AG08396 (cell line): Measurements from ENCODE around the gene PM20D1.
"Not testable (repeated sequence)": the region's sequence is repeated elsewhere in the genome, so short reads cannot be mapped to it uniquely, and the experiment has no call there.

Experiments
- DNase-seq: peaks from one replicate; pipeline ENCODE4 v3.0.0; 2012; ENCODE audit warnings: low spot score, mixed read lengths

PM20D1 gene, protein sequence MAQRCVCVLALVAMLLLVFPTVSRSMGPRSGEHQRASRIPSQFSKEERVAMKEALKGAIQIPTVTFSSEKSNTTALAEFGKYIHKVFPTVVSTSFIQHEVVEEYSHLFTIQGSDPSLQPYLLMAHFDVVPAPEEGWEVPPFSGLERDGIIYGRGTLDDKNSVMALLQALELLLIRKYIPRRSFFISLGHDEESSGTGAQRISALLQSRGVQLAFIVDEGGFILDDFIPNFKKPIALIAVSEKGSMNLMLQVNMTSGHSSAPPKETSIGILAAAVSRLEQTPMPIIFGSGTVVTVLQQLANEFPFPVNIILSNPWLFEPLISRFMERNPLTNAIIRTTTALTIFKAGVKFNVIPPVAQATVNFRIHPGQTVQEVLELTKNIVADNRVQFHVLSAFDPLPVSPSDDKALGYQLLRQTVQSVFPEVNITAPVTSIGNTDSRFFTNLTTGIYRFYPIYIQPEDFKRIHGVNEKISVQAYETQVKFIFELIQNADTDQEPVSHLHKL

DNA sequence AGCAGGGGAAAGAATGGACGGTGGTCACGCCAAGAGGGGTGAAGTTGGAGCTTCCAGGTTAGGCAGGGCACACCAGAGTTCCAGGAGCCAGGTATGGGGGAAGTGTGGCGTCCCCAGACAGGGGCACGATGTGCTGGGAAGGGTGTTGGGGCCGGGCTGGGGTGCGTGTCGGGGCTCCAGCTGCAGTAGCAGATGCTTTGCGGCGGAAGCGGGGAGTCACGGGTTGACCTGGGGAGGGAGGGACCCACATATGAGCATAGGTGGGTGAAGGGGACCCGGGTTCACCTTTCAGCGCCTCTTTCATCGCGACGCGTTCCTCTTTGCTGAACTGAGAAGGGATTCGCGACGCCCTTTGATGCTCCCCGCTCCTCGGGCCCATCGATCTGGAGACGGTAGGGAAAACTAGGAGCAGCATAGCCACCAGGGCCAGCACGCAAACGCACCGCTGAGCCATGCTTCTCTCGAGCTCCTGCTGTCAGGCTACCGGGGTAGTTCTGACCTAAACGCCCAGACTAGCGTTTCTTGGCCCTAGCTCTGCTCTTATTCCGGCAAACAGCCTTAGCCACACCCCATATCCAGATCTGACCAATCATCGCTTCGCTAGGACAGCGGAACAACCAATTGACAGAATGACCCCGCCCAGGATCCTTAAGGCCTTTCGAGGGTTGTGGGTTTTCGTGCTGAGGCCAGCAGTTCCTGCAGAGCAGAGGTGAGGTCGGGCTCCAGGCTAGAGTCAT is at the start of gene PM20D1:
Gene PM20D1, minus strand, starts transcription at position 514 of the 737 bp plus-strand sequence. Its CDS starts 60 bp downstream, at position 454.
- DNase-seq: peak; percentile 87

DNA sequence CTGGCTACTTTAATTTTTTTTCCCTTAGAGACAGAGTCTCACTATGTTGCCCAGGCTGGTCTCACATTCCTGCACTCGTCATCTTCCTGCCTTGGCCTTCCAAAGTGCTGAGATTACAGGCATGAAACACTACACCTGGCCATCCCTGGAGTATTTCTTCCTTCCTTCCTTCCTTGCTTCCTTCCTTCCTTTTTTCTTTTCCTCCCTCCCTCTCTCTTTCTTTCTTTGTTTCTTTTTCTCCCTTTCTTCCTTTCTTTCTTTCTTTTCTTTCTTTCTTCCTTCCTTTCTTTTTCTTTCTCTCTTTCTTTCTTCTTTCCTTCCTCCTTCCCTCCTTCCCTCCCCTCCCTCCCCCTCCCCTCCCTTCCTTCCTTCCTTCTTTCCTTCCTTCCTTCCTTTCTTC is 46.4 kb upstream of the PM20D1 start:
- DNase-seq: no peak

DNA sequence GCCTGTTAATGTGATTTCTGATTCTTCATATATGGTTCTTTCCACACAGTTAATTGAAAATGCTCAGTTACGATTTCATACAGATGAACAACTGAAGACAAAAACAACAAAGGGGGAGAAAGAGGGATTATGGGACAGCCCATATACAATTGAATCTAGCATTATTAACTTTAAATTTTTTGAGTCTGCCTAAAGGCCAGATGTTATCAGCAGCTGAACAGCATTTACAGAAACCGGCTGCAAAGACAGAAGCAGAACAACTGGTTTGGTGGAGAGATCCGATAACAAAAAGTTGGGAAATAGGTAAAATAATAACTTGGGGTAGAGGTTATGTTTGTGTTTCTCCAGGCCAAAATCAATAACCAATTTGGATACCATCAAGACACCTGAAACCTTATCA is 44.2 kb upstream of the PM20D1 start:
- DNase-seq: not testable (repeated sequence)

DNA sequence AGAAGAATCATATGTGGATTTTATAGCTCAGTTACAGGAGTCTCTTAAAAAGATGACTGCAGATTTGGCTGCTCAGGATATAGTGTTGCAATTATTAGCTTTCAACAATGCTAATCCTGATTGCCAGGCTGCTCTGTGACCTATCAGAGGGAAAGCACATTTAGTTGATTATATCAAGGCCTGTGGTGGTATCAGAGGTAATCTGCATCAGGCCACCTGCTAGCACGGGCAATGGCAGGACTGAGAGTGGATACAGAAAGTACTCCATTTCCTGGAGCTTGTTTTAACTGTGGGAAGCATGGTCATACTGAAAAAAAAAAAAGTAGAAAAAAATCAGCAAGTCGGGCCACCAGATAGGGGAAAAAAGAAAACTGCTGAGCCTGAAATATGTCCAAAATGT is 42.2 kb upstream of the PM20D1 start:
- not testable (repeated sequence) for DNase-seq

DNA sequence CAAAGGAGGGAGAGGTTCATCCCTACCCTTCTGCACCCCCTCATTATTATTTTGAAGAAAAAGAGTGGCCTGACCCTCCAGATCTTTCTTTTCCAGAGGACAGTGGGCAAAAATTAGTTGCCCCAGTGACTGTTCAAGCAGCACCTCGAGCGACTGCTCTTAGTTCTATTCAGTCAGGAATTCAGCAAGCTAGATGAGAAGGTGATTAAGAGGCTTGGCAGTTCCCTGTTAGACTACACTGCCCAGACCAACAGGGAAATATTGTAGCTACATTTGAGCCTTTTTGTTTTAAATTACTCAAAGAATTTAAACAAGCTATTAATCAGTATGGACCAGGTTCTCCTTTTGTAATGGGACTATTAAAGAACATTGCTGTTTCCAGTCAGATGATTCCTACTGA is 41.5 kb upstream of the PM20D1 start:
- DNase-seq: not testable (repeated sequence)

DNA sequence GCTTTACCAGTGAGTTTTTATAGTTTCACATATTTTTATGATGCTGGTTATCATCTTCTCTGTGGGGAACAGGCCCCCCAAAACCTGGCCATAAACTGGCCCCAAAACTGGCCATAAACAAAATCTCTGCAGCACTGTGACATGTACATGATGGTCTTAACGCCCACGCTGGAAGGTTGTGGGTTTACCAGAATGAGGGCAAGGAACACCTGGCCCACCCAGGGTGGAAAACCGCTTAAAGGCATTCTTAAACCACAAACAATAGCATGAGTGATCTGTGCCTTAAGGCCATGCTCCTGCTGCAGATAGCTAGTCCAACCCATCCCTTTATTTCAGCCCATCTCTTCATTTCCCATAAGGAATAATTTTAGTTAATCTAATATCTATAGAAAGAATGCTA is 40.7 kb upstream of the PM20D1 start:
- DNase-seq: not testable (repeated sequence)

DNA sequence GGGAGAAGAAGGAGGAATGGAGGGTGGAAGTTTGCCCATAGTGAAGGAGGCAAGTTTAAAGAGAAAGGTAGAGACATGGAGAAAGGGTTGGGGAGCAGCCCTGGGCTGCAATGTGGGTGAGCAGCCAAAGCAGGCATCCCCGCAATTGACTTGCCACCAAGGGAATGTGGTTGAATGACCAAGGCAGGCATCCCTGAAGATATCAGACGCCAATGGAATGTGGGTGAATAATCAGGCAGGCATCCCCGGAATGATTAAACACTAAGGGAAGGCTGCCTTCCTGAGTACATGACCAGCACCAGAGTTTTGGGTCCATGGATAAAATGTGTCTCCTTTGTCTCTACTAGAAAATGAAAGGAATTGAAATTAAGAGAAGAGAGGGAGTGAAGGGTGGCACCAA is 39.8 kb upstream of the PM20D1 start:
- peak; percentile 56 for DNase-seq

DNA sequence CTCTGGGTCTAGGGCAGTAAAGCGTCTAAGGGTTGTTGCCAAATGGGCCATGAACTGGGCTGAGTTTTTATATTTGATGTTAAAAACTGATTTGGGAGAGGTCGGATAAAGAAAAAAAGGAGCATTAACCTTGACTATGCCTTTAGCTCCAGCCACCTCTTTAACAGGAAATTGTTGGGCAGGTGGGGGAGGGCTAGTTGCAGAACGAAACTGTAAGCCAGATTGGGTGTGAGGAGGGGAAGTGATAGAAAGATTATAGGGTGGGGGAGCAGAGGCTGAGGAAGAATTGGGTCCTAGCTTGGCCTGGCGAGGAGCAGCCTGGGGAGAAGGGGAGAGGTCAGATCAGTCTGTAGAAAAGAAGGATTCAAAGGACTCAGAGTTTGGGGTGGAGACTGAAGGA is 39.1 kb upstream of the PM20D1 start:
- DNase-seq: not testable (repeated sequence)

DNA sequence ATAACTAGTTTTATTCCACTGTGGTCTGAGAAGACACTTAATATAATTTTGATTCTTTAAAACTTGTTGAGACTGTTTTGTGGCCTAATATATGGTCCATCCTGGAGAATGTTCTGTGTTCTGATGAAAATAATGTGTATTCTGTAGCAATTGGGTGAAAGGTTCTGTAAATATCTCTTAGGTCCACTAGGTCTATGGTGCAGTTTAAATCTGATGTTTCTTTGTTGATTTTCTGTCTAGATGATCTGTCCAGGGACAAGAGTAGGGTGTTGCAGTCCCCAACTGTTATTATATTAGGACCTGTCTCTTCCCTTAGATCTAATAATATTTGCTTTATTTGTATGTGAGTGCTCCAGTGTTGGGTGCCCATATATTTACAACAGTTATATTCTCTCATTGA is 33.9 kb upstream of the PM20D1 start:
- DNase-seq: no peak

DNA sequence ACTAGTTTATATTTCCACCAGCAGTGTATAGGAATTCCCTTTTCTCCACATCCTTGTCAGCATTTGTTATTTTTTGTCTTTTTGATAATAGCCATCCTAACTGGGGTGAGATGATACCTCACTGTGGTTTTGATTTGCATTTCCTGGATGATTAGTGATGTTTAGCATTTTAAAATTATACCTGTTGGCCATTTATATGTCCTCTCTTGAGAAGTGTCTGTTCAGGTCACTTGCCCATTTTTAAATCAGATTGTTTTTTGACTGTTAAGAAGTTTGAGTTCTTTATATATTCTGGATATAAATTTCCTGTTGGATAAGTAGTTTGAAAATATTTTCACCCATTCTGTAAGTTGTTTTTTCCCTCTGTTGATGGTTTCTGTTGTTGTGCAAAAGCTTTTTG is 31.0 kb upstream of the PM20D1 start:
- no peak for DNase-seq

DNA sequence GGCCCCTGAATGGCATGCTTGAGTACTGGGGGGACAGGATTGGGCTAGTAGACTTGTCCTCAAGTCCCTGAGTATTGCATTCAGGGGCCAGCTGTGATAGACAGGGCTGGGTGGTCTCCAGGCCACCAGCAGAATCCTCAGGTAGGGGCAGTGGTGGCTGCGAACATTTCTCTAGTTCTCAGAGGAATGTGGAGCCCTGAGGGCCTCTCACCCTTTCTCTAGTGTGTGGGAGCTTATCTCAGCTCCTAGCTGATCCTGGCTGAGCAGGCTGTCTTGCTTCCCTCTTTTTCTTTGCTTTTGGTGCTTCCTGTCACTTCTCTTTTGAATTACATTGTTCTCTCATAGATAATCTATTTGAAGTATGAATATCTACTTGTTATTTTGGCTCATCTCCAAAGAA is 30.0 kb upstream of the PM20D1 start:
- no peak for DNase-seq

DNA sequence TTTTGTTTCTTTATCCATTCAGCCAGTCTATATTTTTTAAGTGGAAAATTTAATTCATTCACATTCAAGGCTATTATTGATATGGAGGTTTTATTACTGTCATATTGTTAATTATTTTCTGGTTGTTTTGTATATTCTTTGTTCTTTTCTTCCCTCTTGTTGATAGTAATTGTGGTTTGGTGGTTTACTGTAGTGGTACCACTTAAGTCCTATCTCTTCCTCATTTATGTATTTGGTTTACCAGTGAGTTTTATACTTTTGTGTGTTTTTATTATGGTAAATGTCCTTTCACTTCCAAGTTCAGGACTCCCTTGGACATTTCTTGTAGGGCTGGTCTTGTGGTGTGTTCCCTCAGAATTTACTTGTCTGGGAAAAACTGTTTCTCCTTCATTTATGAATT is 28.1 kb upstream of the PM20D1 start:
- no peak for DNase-seq

DNA sequence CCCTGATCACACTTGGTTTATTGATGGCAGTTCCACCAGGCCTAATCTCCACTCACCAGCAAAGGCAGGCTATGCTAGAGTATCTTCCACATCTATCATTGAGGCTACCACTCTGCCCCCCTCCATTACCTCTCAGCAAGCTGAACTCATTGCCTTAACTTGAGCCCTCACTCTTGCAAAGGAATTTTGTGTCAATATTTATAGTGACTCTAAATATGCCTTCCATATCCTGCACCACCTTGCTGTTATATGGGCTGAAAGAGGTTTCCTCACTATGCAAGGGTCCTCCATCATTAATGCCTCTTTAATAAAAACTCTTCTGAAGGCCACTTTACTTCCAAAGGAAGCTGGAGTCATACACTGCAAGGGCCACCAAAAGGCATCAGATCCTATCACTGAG is 23.2 kb upstream of the PM20D1 start:
- not testable (repeated sequence) for DNase-seq

DNA sequence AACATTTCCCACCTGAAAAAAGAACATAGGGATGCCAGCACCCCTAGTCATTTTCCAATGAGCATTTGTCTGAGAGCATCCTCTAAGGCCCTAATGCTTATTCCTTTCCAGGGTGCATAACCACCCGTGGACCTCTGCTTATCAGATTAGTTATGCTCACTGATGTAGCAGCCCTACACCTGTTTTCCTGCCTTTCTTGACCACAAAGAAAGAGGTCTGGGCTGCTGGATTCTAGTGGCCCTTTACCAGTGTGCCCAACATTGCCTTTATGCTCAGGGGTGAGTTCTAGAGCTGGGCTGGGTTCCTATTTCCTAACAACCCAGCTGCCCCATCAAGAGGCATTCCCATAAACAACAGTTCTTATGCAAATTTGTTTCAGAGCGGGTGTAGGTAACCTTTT is 20.3 kb upstream of the PM20D1 start:
- DNase-seq: no peak

DNA sequence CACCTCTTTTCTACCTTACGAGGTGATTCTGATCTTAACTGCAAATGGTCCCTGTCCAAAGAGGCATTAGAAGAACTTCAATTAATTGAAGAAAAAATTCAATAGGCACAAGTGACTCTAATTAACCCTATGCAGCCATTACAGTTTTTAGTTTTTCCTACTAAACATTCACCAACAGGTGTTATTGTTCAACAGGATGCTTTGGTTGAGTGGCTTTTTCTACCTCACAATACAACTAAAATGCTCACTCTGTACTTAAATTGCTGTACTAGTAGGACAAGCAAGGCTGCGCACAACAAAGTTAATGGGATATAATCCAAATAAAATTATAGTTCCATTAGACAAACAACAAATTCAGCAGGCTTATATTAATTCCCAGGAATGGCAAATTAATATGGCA is 11.6 kb upstream of the PM20D1 start:
- no peak for DNase-seq

DNA sequence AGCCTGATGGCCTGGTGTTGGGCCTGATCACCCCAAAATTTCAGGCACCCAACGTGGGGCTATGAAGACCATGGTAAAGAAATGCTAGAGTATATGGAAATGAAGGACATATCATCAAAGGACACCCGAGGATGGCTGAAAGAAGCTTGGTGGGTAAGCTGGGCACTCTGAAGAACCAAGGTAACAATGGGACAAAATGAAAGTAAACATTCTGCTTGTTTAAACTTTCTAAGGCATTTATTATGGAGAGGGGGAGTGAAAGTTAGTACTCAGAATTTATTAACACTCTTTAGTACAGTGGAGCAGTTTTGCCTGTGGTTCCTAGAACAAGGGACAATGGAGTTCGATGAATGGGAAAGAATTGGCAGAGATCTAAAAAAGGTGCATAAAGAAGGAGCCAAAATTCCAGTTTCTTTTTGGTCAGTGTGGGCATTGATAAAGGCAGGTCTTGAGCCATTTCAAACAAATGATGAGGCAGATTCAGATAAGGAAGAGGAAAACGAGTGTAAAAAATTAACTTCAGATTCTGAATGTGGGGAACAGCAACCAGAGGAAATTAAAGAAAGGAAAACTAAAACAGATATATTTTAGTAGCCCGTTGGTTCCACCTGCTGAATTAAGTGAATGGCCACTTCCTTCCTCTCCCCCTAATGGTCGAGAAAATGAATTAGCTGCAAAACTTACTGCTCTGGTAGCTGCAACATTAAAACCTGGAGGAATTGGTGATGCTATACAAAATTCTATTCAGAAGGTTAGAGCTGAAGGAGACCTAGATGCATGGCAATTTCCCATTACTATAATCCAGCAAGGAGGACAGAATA is 8.4 kb upstream of the PM20D1 start:
- DNase-seq: no peak

DNA sequence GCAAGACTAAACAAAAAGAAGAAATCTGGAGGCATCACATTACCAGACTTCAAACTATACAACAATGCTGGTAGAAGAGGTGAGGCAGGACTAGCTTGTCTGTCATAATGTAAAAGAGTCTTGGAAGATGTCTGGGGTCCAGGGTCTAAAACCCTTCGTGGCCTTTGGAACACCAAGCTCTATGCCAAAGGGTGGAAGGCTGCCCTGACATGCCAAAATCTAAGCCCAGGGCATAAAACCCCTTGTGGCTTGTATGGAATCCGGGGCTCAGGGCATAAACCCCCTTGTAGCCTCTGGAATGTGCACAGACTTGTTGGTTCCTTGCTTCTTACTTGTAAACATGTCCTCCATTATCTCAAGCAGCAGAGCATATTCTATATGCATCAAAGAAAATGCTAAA is 7.6 kb upstream of the PM20D1 start:
- not testable (repeated sequence) for DNase-seq

DNA sequence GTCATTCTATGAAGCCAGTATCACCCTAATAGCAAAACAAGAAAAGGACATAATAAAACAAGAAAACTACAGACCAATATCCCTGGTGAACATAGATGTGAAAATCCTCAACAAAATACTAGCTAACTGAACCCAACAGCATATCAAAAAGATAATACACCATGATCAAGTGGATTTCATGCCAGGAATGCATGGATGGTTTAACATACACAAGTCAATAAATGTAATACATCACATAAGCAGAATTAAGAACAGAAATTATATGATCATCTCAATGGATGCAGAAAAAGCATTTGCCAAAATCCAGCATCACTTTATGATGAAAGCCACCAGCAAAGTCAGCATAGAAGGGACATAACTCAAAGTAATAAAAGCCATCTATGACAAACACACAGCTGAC is 6.5 kb upstream of the PM20D1 start:
- DNase-seq: no peak

DNA sequence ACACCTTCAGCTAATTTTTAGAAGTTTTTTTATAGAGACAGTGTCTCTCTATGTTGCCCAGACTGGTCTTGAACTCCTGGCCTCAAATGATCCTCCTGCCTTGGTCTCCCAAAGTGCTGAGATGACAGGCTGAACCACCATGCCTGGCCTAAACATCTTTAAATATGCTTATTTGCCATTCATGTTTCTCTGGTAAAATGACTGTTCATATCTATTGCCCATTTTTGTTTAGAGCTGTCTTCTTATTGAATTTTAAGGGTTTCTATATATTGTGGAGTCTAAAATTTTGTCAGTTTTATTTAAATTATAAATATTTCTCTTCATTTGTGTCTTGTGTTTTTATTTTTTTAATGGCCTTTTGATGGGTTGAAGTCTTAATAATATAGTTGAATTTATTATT is 3.0 kb upstream of the PM20D1 start:
- DNase-seq: no peak

DNA sequence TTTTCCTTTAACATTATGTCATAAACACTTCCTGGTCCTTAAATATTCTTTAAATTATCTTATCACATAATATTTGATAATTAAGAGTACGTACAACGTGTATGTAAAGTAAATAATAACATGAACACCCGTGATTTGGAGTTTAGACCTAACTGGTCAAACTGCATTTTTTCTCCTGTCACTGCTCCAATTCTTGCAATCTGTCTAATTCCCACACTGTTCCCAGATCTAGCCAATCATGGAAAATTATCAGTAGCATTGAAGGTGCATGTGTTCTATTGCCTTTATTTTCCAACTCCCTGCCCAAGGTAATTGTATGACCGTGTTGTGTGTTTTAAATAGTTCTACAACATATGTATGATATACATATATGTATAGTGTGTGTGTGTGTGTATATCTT is 2.1 kb upstream of the PM20D1 start:
- no peak for DNase-seq

DNA sequence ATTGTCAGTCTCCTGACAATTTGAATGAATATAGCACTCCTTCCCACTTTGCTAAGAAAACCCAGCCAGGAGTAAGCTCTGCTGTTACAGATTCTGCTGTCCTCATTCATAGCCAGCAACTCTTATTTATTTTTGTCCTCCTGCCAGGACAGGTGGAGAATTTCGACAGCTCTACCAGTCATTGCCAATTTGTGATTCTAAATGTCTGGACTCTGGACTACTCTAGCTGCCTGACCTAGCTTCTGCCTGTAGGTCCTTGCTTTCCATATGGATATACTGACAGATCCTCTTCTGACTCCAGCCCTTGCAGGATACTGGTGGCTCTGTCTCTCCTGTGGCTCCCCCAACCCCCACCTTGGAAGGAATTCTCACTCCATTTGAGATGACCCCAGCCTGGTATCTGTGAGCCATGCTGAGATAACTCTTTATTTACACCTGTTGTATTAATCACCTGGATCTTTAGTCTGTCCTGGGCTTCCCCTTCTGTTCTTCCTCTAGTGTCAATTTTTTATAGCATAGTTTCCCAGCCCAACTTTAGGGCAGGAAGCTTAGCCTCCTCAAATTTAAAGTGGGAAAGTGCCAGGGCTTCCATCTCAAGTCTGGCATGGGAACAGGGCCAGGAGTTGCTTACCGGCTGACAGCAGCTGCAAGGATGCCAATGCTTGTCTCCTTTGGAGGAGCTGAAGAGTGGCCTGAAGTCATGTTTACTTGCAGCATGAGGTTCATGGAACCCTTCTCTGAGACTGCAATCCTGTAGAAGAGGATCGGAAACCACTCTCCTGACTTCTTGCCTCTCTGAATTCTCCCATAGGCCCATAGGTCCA is 6.7 kb downstream of the PM20D1 start:
- DNase-seq: no peak

DNA sequence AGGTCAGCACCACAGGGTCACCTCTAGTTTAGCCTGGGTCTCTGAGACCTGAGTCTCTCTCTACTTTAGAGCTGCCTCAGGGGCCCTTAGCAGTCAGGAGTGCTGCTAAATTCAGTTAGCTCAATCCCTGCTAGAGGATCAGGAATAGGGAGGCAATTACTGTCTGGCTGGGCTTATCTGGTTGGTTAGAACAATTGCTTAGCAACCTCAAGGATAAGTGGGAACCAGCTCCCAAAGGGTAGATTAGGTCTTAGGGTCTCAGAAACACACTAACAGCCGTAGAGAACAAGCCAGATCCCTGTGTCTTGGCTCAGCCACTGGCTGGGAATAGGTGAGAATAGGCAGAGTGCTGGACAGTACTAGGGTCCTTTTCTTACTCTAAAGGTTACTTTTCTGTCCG is 7.7 kb downstream of the PM20D1 start:
- no peak for DNase-seq
